Transverse colon (tissue), 4 donors: Measurements from ENCODE around the gene CRY1.

Source experiments
- POLR2AphosphoS5 ChIP-seq, 3 donors: sonication (generic); formaldehyde crosslinking; IDR thresholded peaks; one replicate each; pipeline ENCODE4 v1.6.1; 2016; ENCODE audit warnings: antibody characterized with exemption in 3 of 3
- TF ChIP-seq, protein P1 (sequence below), 5 experiments: fragments of 200-600 bp in 3 of 5; fragments of 450-650 bp in 2 of 5; sonication (generic) in 3 of 5; IDR thresholded peaks; 1 replicate in 2 of 5; 2 replicates in 3 of 5; pipeline ENCODE4 v1.5.1; 2016 to 2017; ENCODE audit warnings: antibody characterized with exemption in 5 of 5, inconsistent platforms in 3 of 5, mild to moderate bottlenecking in 2 of 5, moderate library complexity in 1 of 5

DNA sequence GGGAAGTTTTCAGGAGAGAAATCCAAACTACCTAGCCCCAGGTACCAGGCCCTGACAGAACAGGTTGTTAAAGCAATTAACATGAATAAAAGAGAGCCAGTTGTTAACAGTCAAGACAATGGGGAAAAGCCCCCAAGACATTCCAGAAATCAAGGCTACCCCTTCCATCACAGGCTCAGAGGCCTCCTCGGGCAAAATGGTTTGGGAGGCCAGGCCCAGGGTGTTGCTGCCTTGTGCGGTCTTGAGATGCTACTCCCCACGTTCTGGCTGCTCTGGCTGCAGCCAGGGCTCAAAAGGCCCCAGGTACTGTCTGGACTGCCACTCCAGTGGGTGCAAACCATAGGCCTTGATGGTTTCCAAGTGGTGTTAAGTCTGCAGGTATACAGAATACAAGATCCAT lies 7.0 kb downstream of the CRY1 start:
- TF ChIP-seq, protein P1, sequence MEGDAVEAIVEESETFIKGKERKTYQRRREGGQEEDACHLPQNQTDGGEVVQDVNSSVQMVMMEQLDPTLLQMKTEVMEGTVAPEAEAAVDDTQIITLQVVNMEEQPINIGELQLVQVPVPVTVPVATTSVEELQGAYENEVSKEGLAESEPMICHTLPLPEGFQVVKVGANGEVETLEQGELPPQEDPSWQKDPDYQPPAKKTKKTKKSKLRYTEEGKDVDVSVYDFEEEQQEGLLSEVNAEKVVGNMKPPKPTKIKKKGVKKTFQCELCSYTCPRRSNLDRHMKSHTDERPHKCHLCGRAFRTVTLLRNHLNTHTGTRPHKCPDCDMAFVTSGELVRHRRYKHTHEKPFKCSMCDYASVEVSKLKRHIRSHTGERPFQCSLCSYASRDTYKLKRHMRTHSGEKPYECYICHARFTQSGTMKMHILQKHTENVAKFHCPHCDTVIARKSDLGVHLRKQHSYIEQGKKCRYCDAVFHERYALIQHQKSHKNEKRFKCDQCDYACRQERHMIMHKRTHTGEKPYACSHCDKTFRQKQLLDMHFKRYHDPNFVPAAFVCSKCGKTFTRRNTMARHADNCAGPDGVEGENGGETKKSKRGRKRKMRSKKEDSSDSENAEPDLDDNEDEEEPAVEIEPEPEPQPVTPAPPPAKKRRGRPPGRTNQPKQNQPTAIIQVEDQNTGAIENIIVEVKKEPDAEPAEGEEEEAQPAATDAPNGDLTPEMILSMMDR (IDR thresholded peaks at IDR 0.05), result no peak
- TF ChIP-seq POLR2AphosphoS5 (IDR thresholded peaks at IDR 0.05), result no peak
